ENCODE data around the gene CCDC92. TPM values are rescaled to one million over a fixed set of nuclear protein-coding genes. Genes with fewer than 3 reads are reported as not detected.

The CCDC92 gene
- total RNA-seq, 1 experiment from 2014 or later = 16.8 TPM

GRCh38 chr12:124021007-124021406 is 48.4 kb upstream of the CCDC92 start:
- Mint-ChIP-seq H3K36me3 (ENCODE audit: insufficient read depth, unreplicated experiment) (peaks cover 12% of the 10 kb centered on the region), H3K27ac (ENCODE audit: unreplicated experiment) (no peak overlapping the region), H3K27me3 (ENCODE audit: insufficient read depth, unreplicated experiment) (no peaks in the 10 kb centered on the region), H3K4me1 (ENCODE audit: low read depth, unreplicated experiment) (no peaks in the 10 kb centered on the region), H3K4me3 (ENCODE audit: unreplicated experiment) (no peak overlapping the region), H3K9me3 (ENCODE audit: unreplicated experiment) (no peaks in the 10 kb centered on the region)
- POLR2A ChIA-PET = no interaction called here
- no peaks in the 10 kb centered on the region for H3K27me3 ChIP-seq (replicated peaks; ENCODE audit: control insufficient read depth, insufficient read depth, low read length)
- H3K9me3 ChIP-seq = no peaks in the 10 kb centered on the region
- no peaks in the 10 kb centered on the region for H3K4me1 ChIP-seq
- no peaks in the 10 kb centered on the region for H3K36me3 ChIP-seq (ENCODE audit: control insufficient read depth, insufficient read depth, low read length)
- no peak for DNase-seq
- intact Hi-C loops (cut with micrococcal nuclease; ENCODE audit: unreplicated experiment) = no loop called here
- no TSS peak for BruUV-seq (replicated peaks)
- H3K4me3 ChIP-seq (ENCODE audit: low read depth, low read length) = no peak overlapping the region
- TF ChIP-seq CTCF (IDR thresholded peaks at IDR 0.05; ENCODE audit: insufficient read depth in 1 of 2, low read depth in 1 of 2, low read length in 1 of 2, severe bottlenecking in 1 of 2, unreplicated experiment in 1 of 2) = no peak
- CTCF ChIA-PET = no interaction called here

GRCh38 chr12:124020514-124020949 is 47.9 kb upstream of the CCDC92 start:
- no peak overlapping the region for H3K4me3 ChIP-seq (ENCODE audit: low read depth, low read length)
- BruUV-seq (replicated peaks) = no TSS peak
- H3K27ac Mint-ChIP-seq (ENCODE audit: unreplicated experiment) = no peak overlapping the region
- peaks cover 7% of the 10 kb centered on the region for H3K36me3 Mint-ChIP-seq (ENCODE audit: insufficient read depth, unreplicated experiment)
- intact Hi-C loops (cut with micrococcal nuclease; ENCODE audit: unreplicated experiment) = no loop called here
- POLR2A ChIA-PET = no interaction called here
- TF ChIP-seq CTCF (IDR thresholded peaks at IDR 0.05; ENCODE audit: insufficient read depth in 1 of 2, low read depth in 1 of 2, low read length in 1 of 2, severe bottlenecking in 1 of 2, unreplicated experiment in 1 of 2) = no peak
- no peak for DNase-seq
- no peaks in the 10 kb centered on the region for H3K9me3 ChIP-seq
- no peaks in the 10 kb centered on the region for H3K27me3 Mint-ChIP-seq (ENCODE audit: insufficient read depth, unreplicated experiment)
- no peaks in the 10 kb centered on the region; the same call in 1 of the 2 replicates for H3K36me3 ChIP-seq (ENCODE audit: control insufficient read depth, insufficient read depth, low read length)
- no peaks in the 10 kb centered on the region for H3K9me3 Mint-ChIP-seq (ENCODE audit: unreplicated experiment)
- CTCF ChIA-PET = no interaction called here
- no peak overlapping the region for H3K4me3 Mint-ChIP-seq (ENCODE audit: unreplicated experiment)
- no peaks in the 10 kb centered on the region for H3K27me3 ChIP-seq (replicated peaks; ENCODE audit: control insufficient read depth, insufficient read depth, low read length)
- no peaks in the 10 kb centered on the region for H3K4me1 Mint-ChIP-seq (ENCODE audit: low read depth, unreplicated experiment)
- no peaks in the 10 kb centered on the region for H3K4me1 ChIP-seq

- CTCF ChIA-PET = interaction anchor here (0.6 kb wide), 1 partner anchor 328 kb away, joined by 3 read pairs; no protein-coding TSS in a partner anchor
- no TSS peak for BruUV-seq (replicated peaks)
- H3K4me1 Mint-ChIP-seq (ENCODE audit: low read depth, unreplicated experiment) = no peaks in the 10 kb centered on the region
Measured at GRCh38 chr12:124019115-124019514, 46.5 kb upstream of the CCDC92 start.

More at GRCh38 chr12:124019115-124019514, 46.5 kb upstream of the CCDC92 start:
- DNase-seq = no peak
- Histone ChIP-seq H3K36me3 (ENCODE audit: control insufficient read depth, insufficient read depth, low read length) (no peaks in the 10 kb centered on the region; the same call in 1 of the 2 replicates), H3K9me3 (no peaks in the 10 kb centered on the region), H3K27me3 (replicated peaks; ENCODE audit: control insufficient read depth, insufficient read depth, low read length) (no peaks in the 10 kb centered on the region), H3K4me3 (ENCODE audit: low read depth, low read length) (no peak overlapping the region), H3K4me1 (no peaks in the 10 kb centered on the region)
- Mint-ChIP-seq H3K4me3 (ENCODE audit: unreplicated experiment) (no peak overlapping the region), H3K9me3 (ENCODE audit: unreplicated experiment) (no peaks in the 10 kb centered on the region), H3K36me3 (ENCODE audit: insufficient read depth, unreplicated experiment) (peaks cover 13% of the 10 kb centered on the region), H3K27me3 (ENCODE audit: insufficient read depth, unreplicated experiment) (no peaks in the 10 kb centered on the region), H3K27ac (ENCODE audit: unreplicated experiment) (no peak overlapping the region)
- intact Hi-C loops (cut with micrococcal nuclease; ENCODE audit: unreplicated experiment) = no loop called here
- TF ChIP-seq CTCF (IDR thresholded peaks at IDR 0.05; ENCODE audit: insufficient read depth in 1 of 2, low read depth in 1 of 2, low read length in 1 of 2, severe bottlenecking in 1 of 2, unreplicated experiment in 1 of 2) = no peak
- POLR2A ChIA-PET = no interaction called here
